GM20431 (cell line): ENCODE measurements around the gene SLC38A10.

ENCODE experiments used
- in situ Hi-C: fragments of 300-500 bp; cut with MseI, MboI; formaldehyde crosslinking; loops from one replicate; pipeline ENCODE4 v1.15.0; 2020; ENCODE audit warnings: low sequenced_read_pairs; ENCODE audit not compliant: unreplicated experiment

The SLC38A10 gene

DNA sequence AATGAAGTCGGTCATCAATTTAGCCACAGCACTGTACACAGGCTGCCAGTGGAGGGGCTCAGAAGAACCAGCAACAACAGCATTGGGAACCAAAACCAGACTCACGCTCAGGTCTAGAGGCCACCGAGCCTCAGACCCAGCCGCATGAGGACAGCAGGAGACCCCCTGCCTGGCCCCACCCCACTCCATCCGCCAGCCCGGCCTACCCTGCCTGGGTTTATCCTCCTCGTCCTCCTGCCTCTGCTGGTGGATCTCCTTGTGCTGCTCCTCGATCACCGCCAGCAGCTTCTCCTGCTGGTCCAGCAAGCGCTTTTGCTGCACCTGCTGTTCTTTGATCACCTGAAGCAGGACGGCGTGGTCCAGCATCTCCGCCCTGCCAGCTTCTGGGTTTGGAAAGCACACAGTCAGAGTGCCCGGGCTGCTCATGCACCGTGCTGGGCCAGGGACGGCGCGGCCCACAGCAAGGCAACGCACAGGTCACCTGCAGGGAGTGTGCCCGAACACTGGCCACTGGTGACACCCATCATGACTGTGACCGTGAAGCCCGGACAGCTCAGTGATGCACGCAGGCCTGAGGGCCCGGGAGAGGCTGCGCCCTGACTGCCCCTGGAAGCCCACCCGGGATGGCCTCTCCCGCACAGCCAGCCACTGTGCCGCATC, 48.3 kb downstream of the SLC38A10 start:
- in situ Hi-C loops = no loop called here

DNA sequence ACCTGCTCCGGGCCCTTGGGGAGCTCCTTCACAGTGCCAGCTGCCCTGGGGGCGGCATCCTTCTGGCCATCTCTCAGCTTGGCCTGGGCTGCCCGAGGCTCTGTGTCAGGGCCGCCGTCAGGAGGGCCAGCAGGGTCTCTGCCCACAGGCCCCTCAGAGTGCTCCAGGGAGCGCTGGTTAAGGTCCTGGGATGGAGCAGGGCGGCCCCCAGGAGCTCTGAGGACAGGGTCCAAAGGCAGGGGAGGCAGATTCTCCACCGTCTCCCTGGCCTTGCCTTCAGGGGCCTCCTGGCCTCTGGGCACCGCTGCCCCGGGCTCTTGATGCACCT, 48.8 kb downstream of the SLC38A10 start:
- in situ Hi-C loops = no loop called here

DNA sequence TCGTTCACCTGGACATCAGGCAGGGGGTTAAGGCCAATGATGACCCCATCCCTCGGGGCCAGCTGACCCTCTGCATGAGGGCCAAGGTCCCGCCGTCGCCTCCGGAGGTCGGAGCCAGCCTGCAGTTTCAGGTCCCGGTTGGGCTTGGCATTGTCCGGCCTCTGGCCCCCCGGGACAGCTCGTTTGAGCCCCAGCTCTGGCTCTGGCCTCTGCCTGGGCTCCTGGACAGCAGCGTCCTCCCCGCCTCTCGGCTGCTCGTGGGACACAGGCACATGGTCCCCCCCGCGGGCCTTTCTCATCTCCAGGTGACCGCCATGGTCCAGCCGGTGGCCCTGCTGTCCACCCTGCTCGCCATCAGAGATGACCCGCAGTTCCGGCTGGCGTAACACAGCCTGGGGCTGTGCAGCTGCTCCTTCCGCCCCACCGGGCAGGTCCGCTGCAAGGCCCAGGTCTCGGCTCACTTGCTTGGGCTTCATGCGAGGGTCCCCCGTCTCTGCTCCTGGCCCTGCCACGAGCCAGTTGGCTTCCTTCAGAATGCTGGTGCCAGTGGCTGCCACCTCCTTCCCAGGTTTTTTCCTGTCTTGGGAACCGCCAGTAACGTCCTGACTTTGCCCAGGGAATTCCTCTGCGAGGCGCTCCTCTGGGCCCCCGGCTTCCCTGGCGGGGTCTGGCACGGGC, 49.3 kb downstream of the SLC38A10 start:
- in situ Hi-C loops = no loop called here

DNA sequence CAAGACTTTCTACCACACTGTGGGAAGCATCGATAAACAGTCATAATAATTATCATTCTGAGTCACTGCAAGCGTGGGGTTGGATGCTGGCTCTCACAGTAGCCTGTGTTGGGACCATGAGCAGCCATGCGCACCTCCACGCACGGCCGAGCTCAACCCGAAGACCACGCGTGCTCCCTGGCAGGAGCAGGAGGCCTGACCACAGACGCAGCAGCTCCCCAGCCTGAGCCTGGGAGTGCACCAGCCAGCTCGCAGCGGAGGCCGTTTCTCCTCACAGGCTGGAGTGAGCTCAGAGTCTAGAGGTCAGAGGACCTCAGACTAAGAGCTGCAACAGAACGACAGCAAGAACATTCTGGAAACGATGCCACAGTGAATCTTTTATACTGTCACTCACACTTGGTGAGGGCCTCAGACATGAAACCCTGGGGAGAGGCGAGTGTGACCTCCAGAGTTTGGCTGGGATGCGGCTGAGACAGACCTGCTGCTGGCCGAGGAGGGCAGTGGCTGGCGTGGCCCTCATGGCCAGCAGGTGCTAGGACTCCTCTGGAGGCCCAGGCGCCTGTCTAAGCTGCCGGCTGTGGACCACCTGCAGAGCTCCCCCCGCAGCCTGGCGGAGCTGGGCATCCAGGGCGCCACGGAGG, 50.0 kb downstream of the SLC38A10 start:
- in situ Hi-C loops = no loop called here

DNA sequence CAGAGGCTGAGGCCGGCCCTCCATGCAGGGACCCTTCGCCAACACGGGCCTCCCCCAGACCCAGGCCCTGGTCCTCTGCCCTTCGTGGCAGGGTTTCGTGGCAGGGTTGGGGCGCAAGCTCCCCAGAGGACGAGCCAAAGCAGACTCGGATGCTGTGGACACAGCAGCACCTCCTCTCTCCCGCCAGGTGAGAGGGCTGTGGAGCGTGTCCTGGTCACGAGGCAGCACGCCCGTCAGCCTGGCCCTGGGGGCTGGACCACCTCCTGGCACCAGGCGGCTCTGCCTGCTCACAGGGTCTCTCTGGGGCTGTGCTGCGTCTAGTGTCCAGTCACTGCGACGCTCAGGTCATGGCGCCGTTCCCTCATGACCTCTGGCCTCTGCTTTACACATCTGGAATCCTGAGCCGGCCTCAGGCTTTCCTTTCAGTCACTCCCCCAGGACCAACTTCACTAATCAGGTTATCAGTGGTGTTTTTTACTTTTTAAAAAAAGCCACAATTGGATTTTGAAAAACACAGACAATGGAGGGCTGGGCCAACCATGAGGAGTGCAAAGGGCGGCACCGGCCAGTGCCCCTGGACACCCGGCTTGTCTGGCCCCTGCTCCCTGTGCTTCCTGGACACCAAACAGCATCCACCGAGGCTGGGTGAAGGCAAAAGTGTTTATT, 50.6 kb downstream of the SLC38A10 start:
- in situ Hi-C loops = no loop called here

DNA sequence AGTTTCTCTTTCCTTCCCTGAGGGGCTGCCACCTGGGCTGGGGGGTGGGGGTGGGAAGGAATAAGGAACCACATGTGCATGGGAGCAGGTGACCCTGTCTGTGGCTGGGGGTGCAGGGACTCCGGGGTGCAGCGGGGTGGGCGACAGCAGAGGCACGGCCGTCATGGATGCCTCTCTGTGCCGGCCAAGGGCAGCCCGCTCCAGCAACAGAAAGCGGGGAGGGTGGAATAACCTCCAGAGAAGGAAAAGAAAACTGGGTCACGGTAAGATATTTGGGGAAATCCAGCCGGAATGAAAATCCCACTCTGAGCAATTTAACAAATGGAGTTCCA, 51.8 kb downstream of the SLC38A10 start:
- in situ Hi-C loops = no loop called here

DNA sequence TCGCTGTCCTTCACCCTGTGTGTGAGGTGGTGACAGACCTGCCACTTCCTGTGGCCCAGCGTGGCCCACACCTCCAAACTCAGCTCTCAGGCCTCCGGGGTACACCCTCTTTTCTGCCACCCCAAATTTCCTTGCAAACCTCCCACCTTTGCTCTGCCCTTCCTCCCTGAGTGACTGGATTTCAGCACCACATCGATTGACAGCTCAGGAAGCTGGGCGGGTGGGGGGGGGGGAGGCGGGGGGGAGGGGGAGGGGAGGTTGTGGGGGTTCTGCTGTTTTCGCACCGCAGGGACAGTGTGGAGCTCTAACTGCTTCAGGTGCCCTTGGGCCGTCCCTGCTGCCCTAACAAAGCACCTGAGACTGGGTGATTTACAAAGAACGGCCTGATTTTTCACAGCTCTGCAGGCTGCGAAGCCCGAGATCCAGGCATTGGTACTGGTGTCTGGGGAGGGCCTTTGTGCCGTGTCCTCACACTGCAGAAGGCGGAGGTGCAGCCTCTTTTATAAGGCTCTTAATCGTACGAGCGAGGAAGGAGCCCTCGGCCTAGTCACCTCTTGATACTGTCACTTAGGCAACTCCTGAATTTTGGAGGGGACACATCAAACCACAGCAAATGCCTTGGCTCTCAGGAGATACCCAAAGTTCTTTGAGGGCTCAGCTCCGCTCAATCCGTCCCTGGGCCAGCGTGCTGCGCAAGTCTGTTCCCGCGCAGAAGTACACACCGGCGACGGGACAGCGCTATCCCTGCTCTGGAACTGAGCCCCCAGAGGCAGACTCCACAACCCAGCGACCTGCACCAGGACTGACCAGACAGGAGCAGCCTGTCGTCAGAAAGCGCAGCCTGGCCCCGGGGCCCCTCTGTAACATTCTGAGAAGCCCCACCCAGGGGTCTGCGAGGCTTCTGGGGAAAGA, 52.4 kb downstream of the SLC38A10 start:
- in situ Hi-C loops = no loop called here

DNA sequence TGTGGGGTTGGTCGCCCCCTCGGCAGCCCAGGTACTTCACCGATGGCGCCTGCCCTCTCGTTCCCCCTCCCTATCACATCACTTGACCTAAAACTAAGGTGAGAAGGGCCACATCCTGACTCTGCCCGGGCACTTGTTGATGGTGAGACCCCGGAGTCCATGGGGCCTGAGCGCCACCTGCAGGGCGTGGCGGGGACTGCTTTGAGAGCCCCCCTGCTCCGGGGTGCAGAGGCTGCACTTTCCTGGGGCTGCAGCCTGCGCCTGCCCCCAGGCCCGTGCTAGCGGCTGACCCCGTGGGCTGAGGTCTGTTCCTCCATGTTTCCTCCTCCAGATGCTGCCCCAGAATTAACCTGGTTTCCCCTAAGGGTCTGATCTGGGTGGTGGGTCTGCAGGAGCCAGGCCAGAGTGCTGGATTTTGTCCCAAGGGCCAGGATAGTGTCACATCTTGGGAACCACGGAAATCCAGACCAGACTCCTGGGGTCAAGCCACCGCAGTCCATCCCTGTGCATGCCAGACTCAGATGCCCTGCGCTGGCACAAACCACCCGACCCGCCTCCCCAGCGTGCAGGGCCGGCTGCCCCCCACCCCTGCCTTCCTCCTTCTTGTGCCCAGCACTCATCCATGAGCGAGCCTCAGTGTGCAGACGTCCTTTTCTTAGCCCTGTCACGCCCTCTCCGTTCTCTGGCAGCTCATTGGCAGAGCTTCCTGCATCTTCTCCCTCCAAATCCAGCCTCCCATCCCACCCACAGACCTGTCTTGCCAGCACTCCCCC, 53.3 kb downstream of the SLC38A10 start:
- in situ Hi-C loops = no loop called here

DNA sequence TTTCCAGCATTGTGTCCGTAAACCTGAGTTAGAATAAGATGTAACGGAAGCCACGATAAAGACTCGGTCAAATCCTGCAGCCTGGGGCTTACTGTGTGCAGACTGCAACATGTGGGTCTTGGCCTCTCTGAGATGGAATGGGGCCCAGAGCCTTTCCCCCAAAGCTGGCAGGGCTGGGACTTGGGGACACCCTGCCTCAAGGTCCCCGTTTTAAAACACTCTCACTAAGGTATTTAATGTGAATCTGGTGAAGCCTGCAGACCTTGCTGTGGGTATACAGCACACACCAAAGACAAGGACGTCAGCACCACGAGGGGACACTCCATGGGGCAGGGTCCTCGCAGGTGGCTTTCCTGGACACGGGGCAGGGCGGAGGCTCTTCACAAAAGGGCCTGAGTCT, 53.9 kb downstream of the SLC38A10 start:
- in situ Hi-C loops = no loop called here

DNA sequence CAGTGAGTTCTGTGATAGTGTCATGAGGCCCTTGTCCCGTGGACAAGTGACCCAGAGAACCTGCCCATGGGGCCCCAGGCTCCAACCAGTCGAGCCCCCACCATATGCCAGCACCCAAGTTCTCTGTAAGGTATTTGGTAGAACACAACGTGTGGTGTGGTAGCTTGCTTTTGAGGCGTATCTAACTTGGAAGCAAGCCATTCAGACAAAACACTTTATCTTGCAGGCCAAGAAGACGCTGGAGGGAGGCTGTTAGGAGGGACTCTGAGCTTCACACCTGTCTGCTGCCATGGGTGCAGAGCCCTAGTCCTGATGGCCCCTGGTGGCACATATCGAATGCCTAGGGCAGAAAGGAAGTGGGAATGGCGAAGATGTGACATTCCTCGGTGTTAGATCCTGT, 54.3 kb downstream of the SLC38A10 start:
- in situ Hi-C loops = no loop called here

DNA sequence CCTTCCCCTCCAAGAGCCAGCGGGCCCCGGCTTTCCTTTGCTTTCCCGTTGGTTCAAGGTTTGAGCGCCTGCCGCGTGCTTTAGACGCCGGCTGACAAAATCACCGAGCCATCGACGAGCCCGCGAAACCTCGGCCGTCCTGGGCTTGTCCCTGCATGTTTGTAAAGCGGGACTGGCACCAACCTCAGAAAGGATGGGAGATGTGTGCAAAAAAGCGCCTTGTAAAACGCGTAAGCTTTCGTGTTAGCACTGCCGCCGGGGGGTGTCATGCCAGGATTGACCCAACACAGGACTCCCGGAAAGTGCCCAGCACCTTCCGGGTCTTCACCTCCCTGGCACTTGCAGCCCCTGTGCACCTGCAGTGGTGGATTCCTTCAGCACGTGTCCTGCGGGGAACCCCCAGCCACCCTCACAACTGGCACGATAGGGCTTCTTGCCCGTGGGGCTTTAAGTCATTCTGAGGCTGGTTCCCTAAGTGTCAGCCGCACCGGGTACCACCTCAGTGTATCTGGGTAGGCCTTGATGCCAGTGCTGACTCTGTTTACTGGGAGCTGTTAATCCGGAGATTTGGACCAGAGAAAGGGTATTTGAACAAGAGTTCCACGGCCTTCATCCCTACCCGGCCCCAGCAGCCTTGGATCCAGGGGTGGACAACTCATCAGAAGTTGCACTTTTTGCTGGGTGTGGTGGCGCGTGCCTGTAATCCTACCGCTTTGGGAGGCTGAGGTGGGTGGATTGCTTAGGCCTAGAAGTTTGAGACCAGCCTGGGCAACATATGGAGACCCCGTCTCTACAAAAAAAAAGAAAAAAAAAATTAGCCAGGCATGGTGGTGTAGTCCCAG, 55.2 kb downstream of the SLC38A10 start:
- in situ Hi-C loops = no loop called here

DNA sequence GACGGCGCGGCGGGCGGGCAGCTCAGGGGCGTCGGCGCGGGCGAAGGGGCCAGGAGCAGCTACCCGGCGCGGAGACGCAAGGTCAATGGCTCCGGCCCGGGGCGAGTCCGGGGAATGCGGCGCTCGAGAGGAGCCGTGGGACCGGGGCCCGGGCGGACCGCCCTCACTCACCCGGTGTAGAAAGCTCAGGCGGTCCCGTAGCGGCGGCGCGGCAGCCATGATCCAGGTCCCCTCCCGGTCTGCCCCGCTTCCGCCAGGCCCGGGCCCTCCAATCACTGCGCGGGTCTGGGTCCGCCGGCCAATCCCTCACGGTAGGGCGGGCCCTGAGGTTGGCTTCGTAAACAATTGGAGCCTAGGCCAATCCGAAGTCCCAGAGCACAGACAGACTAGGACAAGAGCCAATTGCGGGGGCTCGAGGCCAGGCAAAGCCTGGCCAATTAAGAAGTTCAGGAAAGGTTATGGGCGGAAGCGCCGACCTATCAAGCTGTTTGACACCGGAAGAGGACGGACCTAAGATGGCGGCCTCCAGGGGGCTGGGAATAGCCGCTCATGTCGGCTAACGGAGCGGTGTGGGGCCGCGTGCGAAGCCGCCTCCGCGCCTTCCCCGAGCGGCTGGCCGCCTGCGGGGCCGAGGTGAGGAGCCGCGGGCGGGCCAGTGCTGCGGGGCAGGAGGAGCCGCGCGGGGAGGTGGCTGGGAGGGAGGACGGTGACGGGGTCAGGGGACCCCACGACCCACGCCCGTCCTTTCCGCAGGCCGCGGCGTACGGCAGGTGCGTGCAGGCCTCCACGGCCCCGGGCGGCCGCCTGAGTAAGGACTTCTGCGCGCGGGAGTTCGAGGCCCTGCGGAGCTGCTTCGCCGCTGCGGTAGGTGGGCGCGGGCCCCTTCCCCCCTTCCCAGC, 56.0 kb downstream of the SLC38A10 start, which contains the start of the genes NDUFAF8 and TEPSIN:
NDUFAF8 (plus strand) TSS at position 504 of the 899 bp plus-strand sequence; CDS start at position 550, 46 bp downstream.
TEPSIN (minus strand) TSS at position 241 of the 899 bp plus-strand sequence; CDS start at position 219, 22 bp downstream.
- in situ Hi-C loops = no loop called here

DNA sequence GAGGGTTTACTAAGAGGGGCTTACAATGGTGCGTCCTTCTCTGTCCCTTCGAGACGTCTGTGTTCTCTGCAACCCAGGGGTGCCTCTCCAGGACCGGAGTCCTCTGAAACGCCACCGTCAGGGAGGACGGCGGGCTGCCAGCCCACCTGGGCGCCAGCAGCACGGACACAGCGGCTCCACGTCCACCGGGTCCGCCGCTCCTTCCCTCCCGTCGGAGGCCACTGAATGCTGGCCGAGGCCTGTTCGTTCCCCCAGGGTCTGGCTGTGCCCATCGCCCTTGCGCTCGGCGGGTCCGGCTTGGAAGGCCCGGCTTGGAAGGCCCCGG, 56.7 kb downstream of the SLC38A10 start:
- in situ Hi-C loops = no loop called here

DNA sequence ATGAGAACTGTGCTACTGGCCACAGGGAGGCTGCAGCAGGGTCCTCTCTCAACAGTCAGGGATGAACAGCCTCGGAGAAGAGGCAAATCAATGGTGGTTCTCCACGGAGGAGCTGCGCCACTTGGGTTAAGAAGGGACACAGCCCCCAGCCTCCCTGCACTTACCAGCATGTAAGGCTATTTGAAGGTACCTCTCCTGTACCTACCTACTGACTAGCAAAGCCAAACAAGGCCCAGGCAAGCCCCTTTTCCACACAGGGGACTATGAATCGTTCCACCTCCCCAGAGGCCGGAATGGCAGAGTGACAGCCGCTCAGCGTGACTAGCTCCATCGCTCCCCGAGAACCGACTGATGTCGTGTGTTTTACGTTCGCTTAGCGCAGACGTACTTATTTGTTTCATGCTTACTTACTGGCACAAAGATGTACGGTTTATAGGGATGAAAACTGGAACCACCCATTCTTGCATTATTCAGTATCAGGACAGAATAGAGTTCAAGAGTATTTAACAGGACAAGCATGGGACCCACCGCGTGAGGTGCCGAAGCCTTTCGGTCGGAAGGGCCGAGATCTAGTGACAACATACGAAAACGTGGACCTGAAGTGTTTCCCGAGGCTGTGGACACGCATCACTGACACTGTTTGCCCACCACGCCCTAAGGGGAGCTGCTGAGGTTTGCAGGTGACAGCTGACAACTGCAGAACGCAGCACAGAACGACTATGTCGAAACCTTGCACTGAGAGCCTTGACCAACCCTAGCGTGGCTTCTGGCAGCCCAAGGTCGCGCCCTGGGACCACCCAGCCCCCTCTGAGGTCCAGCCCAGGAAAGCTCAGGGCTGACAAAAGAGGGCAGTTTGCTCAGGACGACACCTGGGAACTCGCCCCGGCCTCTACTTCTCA, 57.3 kb downstream of the SLC38A10 start:
- in situ Hi-C loops = no loop called here

DNA sequence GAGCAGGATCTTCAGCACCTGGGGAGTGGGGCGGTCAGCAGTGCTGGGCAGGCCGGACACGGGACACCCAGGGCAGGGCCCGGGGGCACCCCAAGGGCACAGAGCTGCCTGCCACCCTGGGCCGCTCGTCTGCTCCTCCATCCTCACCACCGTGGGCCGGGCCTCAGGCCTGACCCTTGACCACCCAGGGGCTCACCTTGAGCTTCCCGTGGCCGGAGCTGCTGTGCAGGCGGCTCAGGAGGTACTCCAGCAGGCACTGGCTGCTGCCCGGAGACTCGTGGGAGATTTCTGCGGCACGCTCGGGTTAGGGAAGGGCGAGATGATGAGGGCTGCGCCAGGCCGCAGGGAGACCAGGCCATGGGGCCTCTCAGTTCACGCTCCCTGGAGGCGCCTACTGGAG, 58.3 kb downstream of the SLC38A10 start:
- in situ Hi-C loops = no loop called here

DNA sequence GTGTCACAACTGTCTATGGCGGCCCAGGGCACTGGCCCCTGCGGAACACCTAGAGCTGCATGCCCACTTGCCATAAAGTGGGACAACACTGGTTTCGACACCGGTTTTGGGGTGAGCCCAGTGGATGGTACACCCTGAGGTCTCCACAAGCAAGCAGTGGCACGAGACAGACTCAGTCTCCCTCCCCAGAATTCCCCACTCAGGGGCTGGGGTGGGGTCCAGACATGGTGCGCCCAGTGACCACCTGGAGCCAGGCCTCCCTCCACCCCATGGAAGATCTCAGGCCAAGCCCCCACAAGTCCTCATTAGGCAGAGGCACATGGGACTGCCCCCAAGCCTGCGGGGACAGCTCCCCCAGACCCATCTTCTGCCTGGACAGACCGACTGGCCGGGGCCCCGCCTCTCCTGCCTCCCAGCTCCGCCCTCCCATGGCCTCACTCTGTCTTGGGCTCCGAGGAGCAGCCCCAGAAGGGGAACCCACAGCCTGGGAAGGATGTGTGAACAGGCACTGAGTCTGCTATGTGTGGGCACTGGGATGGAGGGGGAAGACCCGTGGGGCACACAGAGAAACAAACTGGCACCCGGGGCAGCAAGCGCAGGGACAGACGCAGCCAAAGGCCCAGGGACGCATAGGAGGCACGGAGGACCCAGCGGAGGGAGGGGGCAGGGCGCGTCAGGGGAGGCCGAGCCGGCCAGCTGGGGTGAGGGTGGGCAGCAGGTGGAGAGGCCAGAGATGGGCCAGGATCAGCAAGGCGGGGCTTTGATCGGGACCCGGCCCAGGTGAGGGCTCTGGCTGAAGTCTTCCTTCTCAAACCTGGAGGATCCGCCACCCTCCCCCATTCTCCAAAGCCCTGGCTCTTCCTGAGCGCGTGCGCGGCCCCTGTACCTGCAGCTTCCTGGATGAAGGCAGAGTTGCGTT, 59.0 kb downstream of the SLC38A10 start:
- in situ Hi-C loops = no loop called here
